Thyroid gland (tissue), 4 donors: ENCODE measurements around the gene PHKA1. TPM values are rescaled to one million over a fixed set of nuclear protein-coding genes. Genes with fewer than 3 reads are reported as not detected.
A peak's percentile ranks its signal among the peaks of the same experiment; 100 is the strongest.

Source experiments
- DNase-seq, 2 donors: peaks; one replicate each; pipeline ENCODE4 v3.0.0-alpha.2; 2019
- H3K27ac ChIP-seq, 3 donors: fragments of 200-600 bp; sonication (generic); 1 replicate in 2 of 3; 2 replicates in 1 of 3; pipeline ENCODE4 v1.5.1; 2016 to 2019; ENCODE audit warnings: mild to moderate bottlenecking in 1 of 3, moderate library complexity in 1 of 3
- H3K27me3 ChIP-seq: fragments of 200-600 bp; sonication (generic); one replicate; pipeline ENCODE4 v1.5.1; 2019
- H3K36me3 ChIP-seq, 2 donors: fragments of 200-600 bp; sonication (generic); one replicate each; pipeline ENCODE4 v1.5.1; 2016 to 2019
- H3K4me1 ChIP-seq, 2 donors: fragments of 200-600 bp; sonication (generic); one replicate each; pipeline ENCODE4 v1.5.1; 2017 to 2019
- H3K4me3 ChIP-seq, 3 donors: fragments of 200-600 bp; sonication (generic); replicated peaks in 1 of 3; 1 replicate in 2 of 3; 2 replicates in 1 of 3; pipeline ENCODE4 v1.5.1; 2016; ENCODE audit warnings: mild to moderate bottlenecking in 1 of 3
- H3K9me3 ChIP-seq: fragments of 200-600 bp; sonication (generic); one replicate; pipeline ENCODE4 v1.5.1; 2017
- CTCF ChIP-seq, 6 experiments: fragments of 200-600 bp in 3 of 6; fragments of 450-650 bp in 3 of 6; sonication (generic) in 3 of 6; IDR thresholded peaks; one replicate each; pipeline ENCODE4 v1.5.1; 2016 to 2019; ENCODE audit warnings: antibody characterized with exemption in 6 of 6, mild to moderate bottlenecking in 2 of 6, inconsistent platforms in 1 of 6, moderate library complexity in 1 of 6
- POLR2A ChIP-seq, 2 donors: fragments of 450-650 bp; IDR thresholded peaks; one replicate each; pipeline ENCODE4 v1.6.1; 2017; ENCODE audit warnings: antibody characterized with exemption in 2 of 2, mild to moderate bottlenecking in 2 of 2, moderate library complexity in 1 of 2
- WGBS, 2 donors: methylation state at CpG; one replicate each; pipeline ENCODE4 v1.1.5; 2017; 5-methylcytosine and 5-hydroxymethylcytosine counted together
- intact Hi-C: fragments of 100-400 bp; cut with DNase I; formaldehyde crosslinking; loops from one replicate; pipeline ENCODE4 v1.15.1; 2023
- small RNA-seq: library from RNA; depleted of rRNA; stranded (forward); fragments of <200 nt; gene quantifications from one replicate; pipeline ENCODE3, GENCODE V24; 2016
- total RNA-seq, 4 donors: library from RNA; depleted of rRNA; stranded (reverse); fragments of >200 nt; gene quantifications; one replicate each; pipeline ENCODE4 v1.2.3, GENCODE V29; 2016

The PHKA1 gene
- total RNA-seq, 4 donors from 2014 or later, result 12.4 to 16.1 (median 14.4) TPM

DNA sequence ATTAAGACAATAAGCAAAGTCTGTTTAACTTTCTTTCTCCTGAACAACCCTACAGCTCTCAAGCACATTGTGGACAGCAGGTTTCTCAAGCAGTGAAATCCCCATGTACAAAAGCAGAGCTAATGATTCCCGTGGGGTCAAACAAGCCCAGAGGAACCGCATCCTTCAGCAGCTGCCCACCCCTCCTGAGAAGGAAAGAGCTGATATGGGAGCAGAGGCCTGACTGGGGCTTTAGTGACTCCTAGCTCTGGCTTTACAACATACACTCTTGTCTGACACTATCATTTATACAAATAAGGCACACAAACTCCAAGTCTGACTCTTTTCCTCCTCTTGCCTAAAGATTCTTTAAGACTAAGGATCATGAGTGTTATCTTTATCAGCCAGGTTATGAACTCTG, 174.3 kb downstream of the PHKA1 start:
- no peaks in the 10 kb centered on the region for H3K27me3 ChIP-seq
- 60 to 94% methylated on average over 1 to 2 of the region's 2 CpGs for WGBS, 2 donors
- no peaks in the 10 kb centered on the region for H3K36me3 ChIP-seq
- peaks cover 0 to 10% of the 10 kb centered on the region in 2 donors for H3K4me1 ChIP-seq
- no peak overlapping the region for H3K4me3 ChIP-seq
- TF ChIP-seq POLR2A (IDR thresholded peaks at IDR 0.05), result no peak
- DNase-seq, result no peak
- no peaks in the 10 kb centered on the region for H3K9me3 ChIP-seq
- no peak overlapping the region for H3K27ac ChIP-seq
- intact Hi-C loops, result loop anchor here (10.0 kb wide), 1 partner anchor 295 kb away; no protein-coding TSS in a partner anchor

DNA sequence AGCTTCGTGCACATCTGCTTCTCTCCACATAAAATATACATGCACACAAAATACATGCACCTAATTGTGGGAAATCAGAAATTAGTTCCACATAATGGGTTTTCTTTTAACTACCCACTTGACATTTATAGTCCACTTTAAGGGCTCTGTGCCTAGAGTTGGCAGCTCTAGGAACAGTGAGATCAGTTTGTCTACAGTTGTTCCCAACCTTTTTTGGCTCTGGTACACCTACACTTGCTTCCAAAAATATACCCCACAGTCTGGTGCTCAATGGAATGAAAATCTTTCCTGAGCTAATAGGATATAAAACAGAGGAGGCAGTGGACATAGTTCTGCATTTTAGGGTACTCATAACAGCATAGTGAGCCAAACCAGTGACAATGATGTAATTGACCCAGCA, 177.6 kb downstream of the PHKA1 start:
- 63 to 86% methylated on average over 1 of the region's 1 CpG for WGBS, 2 donors
- no peaks in the 10 kb centered on the region for H3K36me3 ChIP-seq
- H3K27ac ChIP-seq, result peak overlapping the region in 1 of 3 donors; percentile 54
- TF ChIP-seq CTCF (IDR thresholded peaks at IDR 0.05), result no peak
- TF ChIP-seq POLR2A (IDR thresholded peaks at IDR 0.05), result no peak
- intact Hi-C loops, result no loop called here
- no peak for DNase-seq
- H3K9me3 ChIP-seq, result no peaks in the 10 kb centered on the region
- H3K27me3 ChIP-seq, result no peaks in the 10 kb centered on the region
- no peak overlapping the region for H3K4me3 ChIP-seq
- H3K4me1 ChIP-seq, result peaks cover 0 to 10% of the 10 kb centered on the region in 2 donors

GRCh38 chrX:72532366-72532765, 181.7 kb downstream of the PHKA1 start:
- no peaks in the 10 kb centered on the region for H3K36me3 ChIP-seq
- H3K27ac ChIP-seq, result no peak overlapping the region
- 94 to 96% methylated on average over 3 of the region's 3 CpGs for WGBS, 2 donors
- peaks cover 0 to 14% of the 10 kb centered on the region in 2 donors for H3K4me1 ChIP-seq
- TF ChIP-seq CTCF (IDR thresholded peaks at IDR 0.05) (no peak), POLR2A (IDR thresholded peaks at IDR 0.05) (no peak)
- no peaks in the 10 kb centered on the region for H3K27me3 ChIP-seq
- H3K4me3 ChIP-seq, result no peak overlapping the region
- H3K9me3 ChIP-seq, result no peaks in the 10 kb centered on the region
- intact Hi-C loops, result no loop called here
- DNase-seq, result no peak

Small RNA genes within 50 kb of the gene (small RNA-seq; reads per million reads assigned to genes)
- gene BX295541.1 (not detected), gene RF00012 (not detected), gene RNU1-112P (not detected)

Other genes starting within 250 kb of the PHKA1 start
- gene HDAC8, start 141.5 kb downstream of the PHKA1 start, total RNA-seq, result 10 to 100 TPM; 46.5 to 74.9 (median 55.4) TPM
- 1 to 10 TPM in 3 of 4 donors, not detected in 1; 1.7 to 2.8 (median 2.1) TPM for gene DMRTC1B, start 62.6 kb upstream of the PHKA1 start, total RNA-seq
- gene FAM236B, start 68.4 kb upstream of the PHKA1 start, total RNA-seq, result not detected
- gene FAM236D, start 93.9 kb upstream of the PHKA1 start, total RNA-seq, result not detected
- not detected for gene FAM236C, start 198.3 kb upstream of the PHKA1 start, total RNA-seq
- 10 to 100 TPM in 1 of 4 donors, 1 to 10 TPM in 1, not detected in 2; 2.6 to 11.7 TPM for gene FAM236A, start 223.9 kb upstream of the PHKA1 start, total RNA-seq
- gene DMRTC1, start 229.5 kb upstream of the PHKA1 start, total RNA-seq, result under 1 TPM in 2 of 4 donors, not detected in 2; 0.27 to 0.45 TPM